ENCODE data around the gene ANKS6.
A peak's percentile ranks its signal among the peaks of the same experiment; 100 is the strongest.

ANKS6 gene

DNA sequence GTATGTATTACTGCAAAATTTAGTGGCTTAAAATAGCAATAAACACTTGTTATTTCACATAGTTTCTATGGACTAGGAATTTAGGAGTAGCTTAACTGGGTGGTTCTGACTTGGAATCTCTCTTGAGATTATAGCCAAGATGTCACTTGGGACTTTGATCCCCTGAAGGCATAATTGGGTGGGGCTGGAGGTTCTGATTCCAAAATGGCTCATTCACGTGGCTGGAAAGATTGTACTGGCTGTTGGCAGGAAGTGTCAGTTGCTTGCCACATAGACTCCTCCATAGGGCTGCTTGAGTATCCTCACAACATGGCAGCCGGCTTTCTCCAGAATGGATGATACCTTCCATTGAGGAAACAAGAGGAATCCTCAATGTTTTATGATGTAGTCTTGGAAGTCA is 22.4 kb upstream of the ANKS6 start:
- TF ChIP-seq, protein P1, sequence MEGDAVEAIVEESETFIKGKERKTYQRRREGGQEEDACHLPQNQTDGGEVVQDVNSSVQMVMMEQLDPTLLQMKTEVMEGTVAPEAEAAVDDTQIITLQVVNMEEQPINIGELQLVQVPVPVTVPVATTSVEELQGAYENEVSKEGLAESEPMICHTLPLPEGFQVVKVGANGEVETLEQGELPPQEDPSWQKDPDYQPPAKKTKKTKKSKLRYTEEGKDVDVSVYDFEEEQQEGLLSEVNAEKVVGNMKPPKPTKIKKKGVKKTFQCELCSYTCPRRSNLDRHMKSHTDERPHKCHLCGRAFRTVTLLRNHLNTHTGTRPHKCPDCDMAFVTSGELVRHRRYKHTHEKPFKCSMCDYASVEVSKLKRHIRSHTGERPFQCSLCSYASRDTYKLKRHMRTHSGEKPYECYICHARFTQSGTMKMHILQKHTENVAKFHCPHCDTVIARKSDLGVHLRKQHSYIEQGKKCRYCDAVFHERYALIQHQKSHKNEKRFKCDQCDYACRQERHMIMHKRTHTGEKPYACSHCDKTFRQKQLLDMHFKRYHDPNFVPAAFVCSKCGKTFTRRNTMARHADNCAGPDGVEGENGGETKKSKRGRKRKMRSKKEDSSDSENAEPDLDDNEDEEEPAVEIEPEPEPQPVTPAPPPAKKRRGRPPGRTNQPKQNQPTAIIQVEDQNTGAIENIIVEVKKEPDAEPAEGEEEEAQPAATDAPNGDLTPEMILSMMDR (IDR thresholded peaks at IDR 0.05; ENCODE audit: low read length, missing control alignments): no peak
- no peak overlapping the region for H3K4me3 ChIP-seq (replicated peaks; ENCODE audit: low read depth, low read length)
- DNase-seq (ENCODE audit: low read depth): no peak

DNA sequence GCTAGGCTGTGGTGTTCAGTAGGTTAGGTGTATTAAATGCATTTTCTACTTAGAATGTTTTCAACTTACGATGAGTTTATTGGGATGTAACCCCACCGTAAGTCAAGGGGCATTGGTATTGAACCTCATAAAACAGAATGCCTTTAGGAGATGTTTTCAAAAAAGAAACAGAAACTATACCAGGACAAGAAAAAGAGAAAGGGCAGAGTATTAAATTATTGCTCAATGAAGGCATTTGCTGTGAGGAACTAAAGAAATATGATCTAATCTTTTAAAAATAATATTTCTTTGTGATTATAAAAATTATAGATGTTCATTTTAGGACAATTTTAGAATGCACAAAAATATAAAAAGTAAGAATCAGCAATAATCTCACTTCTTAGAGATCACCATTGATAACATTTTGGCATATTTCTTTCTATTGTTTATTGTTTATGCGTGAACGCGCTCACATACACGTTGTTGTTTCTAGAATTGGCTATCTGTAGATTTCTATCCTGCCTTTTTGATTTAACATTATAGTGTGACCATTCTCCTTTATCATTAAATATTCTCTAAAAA is 19.1 kb upstream of the ANKS6 start:
- TF ChIP-seq, protein P1 (IDR thresholded peaks at IDR 0.05; ENCODE audit: low read length, missing control alignments): no peak
- DNase-seq (ENCODE audit: low read depth): no peak

DNA sequence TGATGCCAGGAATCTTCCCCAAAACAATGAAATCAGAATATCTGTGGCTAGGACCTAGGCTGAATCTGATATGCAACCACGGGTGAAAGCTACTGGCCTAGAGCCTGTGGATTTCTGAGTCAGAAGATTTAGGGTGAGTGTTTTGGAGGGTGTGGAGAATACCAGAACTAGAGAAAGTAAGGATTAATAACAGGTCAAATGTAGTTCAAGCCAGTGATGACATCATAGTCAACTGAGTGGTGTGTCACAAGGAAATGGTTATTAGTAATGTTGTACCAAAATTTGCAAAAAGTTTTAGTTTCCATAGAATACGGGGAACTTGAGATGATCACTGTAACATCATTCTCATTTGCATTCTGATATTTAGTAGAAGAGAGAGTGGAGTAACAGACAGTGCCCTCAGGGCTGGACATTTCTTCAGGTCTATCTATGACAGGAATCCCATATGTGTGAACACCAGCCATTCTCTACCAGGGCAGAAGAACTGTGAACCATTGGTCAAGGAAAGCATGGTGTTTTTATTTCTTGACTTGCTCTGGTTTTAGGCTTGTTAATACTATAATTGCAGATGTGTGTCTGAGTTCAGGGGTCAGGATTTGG is 14.8 kb upstream of the ANKS6 start:
- TF ChIP-seq, protein P1 (IDR thresholded peaks at IDR 0.05; ENCODE audit: low read length, missing control alignments): no peak
- no peak overlapping the region for H3K4me3 ChIP-seq (replicated peaks; ENCODE audit: low read depth, low read length)
- peak; percentile 75 for DNase-seq (ENCODE audit: low read depth)

More for the DNA sequence above, 19.1 kb upstream of the ANKS6 start:
- H3K4me3 ChIP-seq (replicated peaks; ENCODE audit: low read depth, low read length): no peak overlapping the region

DNA sequence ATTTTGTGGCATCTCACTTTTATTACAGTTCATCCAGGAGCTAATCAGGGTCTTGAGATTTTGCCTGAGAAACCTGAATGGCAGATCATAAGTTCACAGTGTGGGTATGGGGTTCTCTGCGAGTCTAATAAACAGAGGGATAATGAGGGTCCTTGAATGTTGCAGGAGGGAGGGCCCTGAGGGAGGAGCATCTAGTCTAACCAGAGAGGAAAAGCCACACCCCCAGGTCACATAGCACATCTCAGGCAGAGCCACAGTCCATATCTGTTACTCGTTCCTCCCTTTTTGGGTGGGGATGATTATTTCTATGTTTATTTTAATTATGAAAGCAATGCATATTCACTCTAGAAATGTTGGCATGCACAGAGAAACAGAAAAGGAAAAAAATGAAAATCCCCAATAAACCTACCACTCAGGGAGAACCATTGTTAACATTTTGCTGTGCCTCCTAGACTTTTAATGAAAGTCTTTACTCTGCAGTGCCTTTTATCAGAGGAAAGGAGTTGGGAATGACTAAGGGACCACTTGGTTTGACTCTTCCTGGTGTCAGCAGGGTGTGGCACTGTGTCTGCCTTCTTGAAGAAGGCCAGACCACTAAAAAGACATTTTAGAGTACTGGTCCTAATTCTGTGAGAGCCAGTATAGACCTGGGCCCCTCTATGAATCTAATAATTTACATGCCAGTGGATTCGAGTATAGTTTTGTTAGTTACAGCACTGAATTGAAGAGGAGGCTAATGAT is 13.9 kb upstream of the ANKS6 start:
- TF ChIP-seq, protein P1 (IDR thresholded peaks at IDR 0.05; ENCODE audit: low read length, missing control alignments): no peak
- H3K4me3 ChIP-seq (replicated peaks; ENCODE audit: low read depth, low read length): no peak overlapping the region
- no peak for DNase-seq (ENCODE audit: low read depth)

DNA sequence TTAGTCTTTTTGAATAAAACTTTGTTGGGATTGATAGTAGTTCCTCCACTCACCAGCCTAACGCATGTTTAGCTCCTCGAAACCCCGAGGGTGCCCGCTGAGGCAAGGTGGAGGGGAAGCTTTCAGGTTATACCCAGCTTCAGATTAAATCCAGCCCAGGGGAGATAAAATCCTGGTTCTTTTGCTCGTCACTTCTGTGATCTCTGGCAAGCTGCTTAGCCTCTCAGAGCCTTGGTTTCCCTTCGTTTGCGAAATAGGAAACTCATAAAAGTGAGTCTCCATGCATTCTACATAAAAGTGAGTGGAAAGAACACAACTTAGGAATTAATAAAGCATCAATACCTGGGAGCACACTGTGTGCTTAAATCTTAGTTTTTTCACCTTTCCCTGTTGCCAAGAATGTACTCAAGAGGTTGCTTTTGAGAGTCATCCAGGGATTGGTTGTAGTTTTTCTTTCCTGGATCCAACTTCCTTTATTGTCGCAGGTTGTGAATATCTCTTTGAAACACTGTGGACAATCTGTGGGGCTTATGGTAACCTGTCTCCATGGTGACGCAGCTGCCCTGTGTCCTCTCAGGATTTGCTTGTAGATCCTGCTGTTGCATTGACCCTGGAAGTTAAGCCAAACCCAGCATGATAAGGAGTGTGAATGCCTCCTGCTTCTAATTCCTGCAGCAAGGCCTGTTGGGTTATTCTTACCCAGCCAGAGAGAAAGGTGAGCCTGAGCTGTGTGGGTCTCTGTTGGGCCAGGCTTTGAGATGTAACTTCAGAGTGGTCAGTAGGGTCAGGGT is 13.2 kb upstream of the ANKS6 start:
- no peak overlapping the region for H3K4me3 ChIP-seq (replicated peaks; ENCODE audit: low read depth, low read length)
- TF ChIP-seq, protein P1 (IDR thresholded peaks at IDR 0.05; ENCODE audit: low read length, missing control alignments): no peak
- DNase-seq (ENCODE audit: low read depth): no peak

DNA sequence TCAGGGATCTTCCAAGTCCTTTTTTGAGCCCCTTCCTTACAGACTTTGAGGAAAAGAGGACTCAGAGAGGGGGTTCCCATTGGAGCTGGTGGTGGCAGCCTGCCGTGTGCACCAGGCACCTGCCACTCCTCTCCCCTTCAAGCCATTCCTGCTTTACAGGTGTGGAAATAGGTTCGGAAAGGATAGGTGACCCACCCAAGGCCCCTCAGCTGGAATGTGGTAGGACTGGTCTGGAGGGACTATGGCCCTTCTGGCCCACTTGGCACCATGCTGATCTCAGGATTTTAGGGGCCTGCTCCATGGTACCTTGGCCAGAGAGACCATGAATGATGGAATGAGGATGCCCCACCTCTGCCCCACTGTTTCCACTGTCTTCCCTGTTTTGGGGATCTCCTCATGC is 12.5 kb upstream of the ANKS6 start:
- H3K4me3 ChIP-seq (replicated peaks; ENCODE audit: low read depth, low read length): no peak overlapping the region
- TF ChIP-seq, protein P1 (IDR thresholded peaks at IDR 0.05; ENCODE audit: low read length, missing control alignments): no peak
- no peak for DNase-seq (ENCODE audit: low read depth)

All from fibroblast of pulmonary artery (primary cell).